NCI-H2029 treated with DMSO at 0.1 percent for 48 hours (cell line): ENCODE results near the gene KRTAP1-3.
"Not testable (repeated sequence)": the region's sequence is repeated elsewhere in the genome, so short reads cannot be mapped to it uniquely, and the experiment has no call there.

Experiments
- DNase-seq: peaks from one replicate; lab custom pipeline; 2025; lab: John Stamatoyannopoulos, UW

KRTAP1-3 gene

GRCh38 chr17:41054556-41054955 lies 19.9 kb upstream of the KRTAP1-3 start:
- not testable (repeated sequence) for DNase-seq

GRCh38 chr17:41054025-41054424 lies 19.4 kb upstream of the KRTAP1-3 start:
- DNase-seq = no peak

- DNase-seq = no peak
Measured at GRCh38 chr17:41052566-41052965, 17.9 kb upstream of the KRTAP1-3 start.

GRCh38 chr17:41049110-41049509 lies 14.4 kb upstream of the KRTAP1-3 start:
- no peak for DNase-seq

GRCh38 chr17:41048441-41048840 lies 13.8 kb upstream of the KRTAP1-3 start:
- no peak for DNase-seq

- DNase-seq = not testable (repeated sequence)
Measured at GRCh38 chr17:41046735-41047465, 12.2 kb upstream of the KRTAP1-3 start, which contains the start of gene KRTAP2-1. KRTAP2-1 (minus strand) TSS chr17:41047316; CDS start chr17:41047267, 49 bp downstream.

- no peak for DNase-seq
Measured at GRCh38 chr17:41042953-41043352, 8.3 kb upstream of the KRTAP1-3 start.

GRCh38 chr17:41040783-41041571 lies 6.3 kb upstream of the KRTAP1-3 start, which contains the start of gene KRTAP1-1:
KRTAP1-1 (minus strand) TSS chr17:41041450; CDS start chr17:41041397, 53 bp downstream.
- DNase-seq = peak; percentile 23

- DNase-seq = no peak
Measured at GRCh38 chr17:41037853-41038350, 3.2 kb upstream of the KRTAP1-3 start.

- DNase-seq = peak; percentile 31
Measured at GRCh38 chr17:41029633-41030245, 4.9 kb downstream of the KRTAP1-3 start, which contains the start of gene KRTAP1-4. KRTAP1-4 (minus strand) TSS chr17:41030195; CDS start chr17:41030078, 117 bp downstream.

GRCh38 chr17:41026715-41027471 lies 7.8 kb downstream of the KRTAP1-3 start, which contains the start of gene KRTAP1-5:
KRTAP1-5 (minus strand) TSS chr17:41027208; CDS start chr17:41027155, 53 bp downstream.
- no peak for DNase-seq

GRCh38 chr17:41024697-41025096 lies 10.0 kb downstream of the KRTAP1-3 start:
- DNase-seq = no peak

- no peak for DNase-seq
Measured at GRCh38 chr17:41020336-41020735, 14.3 kb downstream of the KRTAP1-3 start.

GRCh38 chr17:41019415-41019814 lies 15.3 kb downstream of the KRTAP1-3 start:
- DNase-seq = no peak

- no peak for DNase-seq
Measured at GRCh38 chr17:41018541-41018940, 16.1 kb downstream of the KRTAP1-3 start.

GRCh38 chr17:41016578-41017215 lies 18.0 kb downstream of the KRTAP1-3 start:
- no peak for DNase-seq

GRCh38 chr17:41015454-41015853 lies 19.2 kb downstream of the KRTAP1-3 start:
- no peak for DNase-seq

- no peak for DNase-seq
Measured at GRCh38 chr17:41013606-41014005, 21.1 kb downstream of the KRTAP1-3 start.

GRCh38 chr17:41013181-41013580 lies 21.5 kb downstream of the KRTAP1-3 start:
- DNase-seq = no peak

GRCh38 chr17:41012326-41013120 lies 22.2 kb downstream of the KRTAP1-3 start:
- peak; percentile 60 for DNase-seq
